Panc1 (cell line): ENCODE measurements around the gene DENND5B. TPM values are rescaled to one million over a fixed set of nuclear protein-coding genes. Genes with fewer than 3 reads are reported as not detected.

ENCODE experiments used
- ATAC-seq: fragments of 200-7000 bp; cut with Tn5 transposase; 2 replicates; pipeline ENCODE4 v1.9.1; 2020; ENCODE audit warnings: mild to moderate bottlenecking, moderate library complexity
- BruUV-seq: library from RNA; stranded (reverse); fragments of 400-500 nt; replicated peaks from 2 replicates; lab custom pipeline; 2021; lab: Mats Ljungman, UMichigan
- CTCF ChIA-PET: fragments of 300-600 bp; sonication (Branson Sonifier 250); formaldehyde crosslinking; loops from one replicate; lab custom pipeline; 2022; ENCODE audit warnings: antibody characterized with exemption; lab: Charles Lee
- POLR2A ChIA-PET: fragments of 300-600 bp; sonication (Branson Sonifier 250); formaldehyde crosslinking; loops from one replicate; lab custom pipeline; 2022; ENCODE audit warnings: antibody characterized with exemption; lab: Charles Lee
- DNase-seq: peaks from one replicate; pipeline ENCODE4 v3.0.0-alpha.2; 2010; ENCODE audit warnings: low read depth, low spot score
- H3K27ac ChIP-seq: 2 replicates; pipeline ENCODE4 v1.5.1; 2011; ENCODE audit warnings: mild to moderate bottlenecking, low read length, inconsistent platforms
- H3K27me3 ChIP-seq: fragments of 200-500 bp; sonication (Bioruptor generic); 2 replicates; pipeline ENCODE4 v1.6.0; 2014; ENCODE audit warnings: low read length, inconsistent platforms; ENCODE audit not compliant: control insufficient read depth, insufficient read depth
- H3K36me3 ChIP-seq: fragments of 200-500 bp; sonication (Bioruptor generic); 2 replicates; pipeline ENCODE4 v1.5.1; 2014; ENCODE audit warnings: inconsistent platforms, mild to moderate bottlenecking, low read length, moderate library complexity; ENCODE audit not compliant: control insufficient read depth, insufficient read depth
- H3K4me1 ChIP-seq: 2 replicates; pipeline ENCODE4 v1.5.1; 2011; ENCODE audit warnings: inconsistent platforms, mild to moderate bottlenecking, low read length, moderate library complexity; ENCODE audit not compliant: control insufficient read depth, insufficient read depth
- H3K4me3 ChIP-seq, 2 experiments: 2 replicates each; pipeline ENCODE4 v1.5.1; 2011 to 2012; ENCODE audit warnings: low read depth in 2 of 2, low read length in 2 of 2, mild to moderate bottlenecking in 2 of 2, inconsistent platforms in 1 of 2, moderate library complexity in 1 of 2
- H3K9me3 ChIP-seq: fragments of 200-500 bp; sonication (Bioruptor generic); 2 replicates; pipeline ENCODE4 v1.5.1; 2014; ENCODE audit warnings: low read depth, mild to moderate bottlenecking, inconsistent platforms, low read length, moderate library complexity; ENCODE audit not compliant: control insufficient read depth, insufficient read depth
- POLR2AphosphoS5 ChIP-seq: IDR thresholded peaks from 2 replicates; pipeline ENCODE4 v1.6.1; 2012; ENCODE audit warnings: mild to moderate bottlenecking, low read depth, low read length, moderate library complexity
- REST ChIP-seq, 2 experiments: IDR thresholded peaks; 2 replicates each; pipeline ENCODE4 v1.6.1; 2011 to 2012; ENCODE audit warnings: low read depth in 2 of 2, control low read depth in 1 of 2, low read length in 1 of 2, mild to moderate bottlenecking in 1 of 2, moderate library complexity in 1 of 2; ENCODE audit not compliant: insufficient read depth in 1 of 2
- SIN3A ChIP-seq: IDR thresholded peaks from 2 replicates; pipeline ENCODE4 v1.6.1; 2012; ENCODE audit warnings: low read depth, mild to moderate bottlenecking, low read length, moderate library complexity, borderline replicate concordance; ENCODE audit not compliant: insufficient read depth
- TCF7L2 ChIP-seq: IDR thresholded peaks from 2 replicates; pipeline ENCODE4 v1.6.1; 2011; ENCODE audit warnings: mild to moderate bottlenecking, low read depth, low read length, inconsistent platforms
- in situ Hi-C: cut with HindIII; loops from 2 replicates; pipeline ENCODE4 v1.10.0; 2016; ENCODE audit warnings: low sequenced_read_pairs, low pct_unique_long_range_greater_than_20kb
- intact Hi-C: fragments of 100-400 bp; cut with micrococcal nuclease; formaldehyde crosslinking; loops from one replicate; pipeline ENCODE4 v1.10.0; 2022; ENCODE audit not compliant: unreplicated experiment
- total RNA-seq: library from RNA; stranded (reverse); gene quantifications from one replicate; pipeline ENCODE4 v1.2.1, GENCODE V29; 2021; ENCODE audit not compliant: unreplicated experiment
- TF ChIP-seq, protein P1 (sequence below): fragments of 450-650 bp; IDR thresholded peaks from 2 replicates; pipeline ENCODE4 v1.5.1; 2017; ENCODE audit warnings: mild to moderate bottlenecking

Gene DENND5B
- total RNA-seq, 1 experiment from 2014 or later, result 36.8 TPM

DNA sequence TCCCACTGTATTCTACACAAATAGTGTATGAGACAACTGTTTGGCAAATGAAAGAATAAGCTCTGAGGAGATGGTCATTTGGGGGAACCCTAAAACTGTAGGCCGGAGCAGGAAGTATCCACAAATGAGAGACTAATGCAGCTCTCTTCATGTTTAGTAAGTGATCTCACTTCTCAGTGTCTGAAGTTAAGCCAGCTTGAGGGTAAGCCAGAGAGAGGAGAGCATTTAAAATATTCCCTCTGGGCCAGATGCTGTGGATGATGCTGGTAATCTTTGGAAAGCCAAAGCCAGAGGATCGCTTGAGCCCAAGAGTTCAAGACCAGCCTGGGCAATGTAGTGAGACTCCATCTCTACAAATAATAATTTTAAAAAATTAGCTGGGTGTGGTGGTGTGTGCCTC, 134.4 kb downstream of the DENND5B start:
- no peak overlapping the region for H3K27ac ChIP-seq
- H3K9me3 ChIP-seq, result no peaks in the 10 kb centered on the region
- no peaks in the 10 kb centered on the region for H3K27me3 ChIP-seq
- DNase-seq (no peak), ATAC-seq (no peak)
- ChIA-PET CTCF (no interaction called here), POLR2A (interaction anchor here (0.6 kb wide), 2 partner anchors 109 to 1266 kb away, joined by 3 read pairs; no protein-coding TSS in a partner anchor)
- TF ChIP-seq POLR2AphosphoS5 (no peak), TCF7L2 (no peak), SIN3A (no peak), REST (IDR thresholded peaks at IDR 0.05; ENCODE audit: insufficient read depth in 1 of 2, low read depth in 2 of 2, low read length in 1 of 2) (no peak)
- TF ChIP-seq, protein P1, sequence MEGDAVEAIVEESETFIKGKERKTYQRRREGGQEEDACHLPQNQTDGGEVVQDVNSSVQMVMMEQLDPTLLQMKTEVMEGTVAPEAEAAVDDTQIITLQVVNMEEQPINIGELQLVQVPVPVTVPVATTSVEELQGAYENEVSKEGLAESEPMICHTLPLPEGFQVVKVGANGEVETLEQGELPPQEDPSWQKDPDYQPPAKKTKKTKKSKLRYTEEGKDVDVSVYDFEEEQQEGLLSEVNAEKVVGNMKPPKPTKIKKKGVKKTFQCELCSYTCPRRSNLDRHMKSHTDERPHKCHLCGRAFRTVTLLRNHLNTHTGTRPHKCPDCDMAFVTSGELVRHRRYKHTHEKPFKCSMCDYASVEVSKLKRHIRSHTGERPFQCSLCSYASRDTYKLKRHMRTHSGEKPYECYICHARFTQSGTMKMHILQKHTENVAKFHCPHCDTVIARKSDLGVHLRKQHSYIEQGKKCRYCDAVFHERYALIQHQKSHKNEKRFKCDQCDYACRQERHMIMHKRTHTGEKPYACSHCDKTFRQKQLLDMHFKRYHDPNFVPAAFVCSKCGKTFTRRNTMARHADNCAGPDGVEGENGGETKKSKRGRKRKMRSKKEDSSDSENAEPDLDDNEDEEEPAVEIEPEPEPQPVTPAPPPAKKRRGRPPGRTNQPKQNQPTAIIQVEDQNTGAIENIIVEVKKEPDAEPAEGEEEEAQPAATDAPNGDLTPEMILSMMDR, result no peak
- H3K4me3 ChIP-seq, result no peak overlapping the region
- intact Hi-C loops (no loop called here), in situ Hi-C loops (no loop called here)
- H3K36me3 ChIP-seq, result peaks cover 4% of the 10 kb centered on the region
- no TSS peak for BruUV-seq
- no peaks in the 10 kb centered on the region for H3K4me1 ChIP-seq

- intact Hi-C loops, result no loop called here
- Histone ChIP-seq H3K36me3 (no peaks in the 10 kb centered on the region), H3K27ac (no peak overlapping the region), H3K4me3 (no peak overlapping the region), H3K27me3 (no peaks in the 10 kb centered on the region), H3K4me1 (no peaks in the 10 kb centered on the region), H3K9me3 (no peaks in the 10 kb centered on the region)
- DNase-seq (no peak), ATAC-seq (no peak)
- TF ChIP-seq SIN3A (no peak), TCF7L2 (no peak), POLR2AphosphoS5 (no peak), REST (IDR thresholded peaks at IDR 0.05; ENCODE audit: insufficient read depth in 1 of 2, low read depth in 2 of 2, low read length in 1 of 2) (no peak)
- TF ChIP-seq, protein P1, result no peak
- CTCF ChIA-PET, result no interaction called here
- BruUV-seq, result no TSS peak
- in situ Hi-C loops, result no loop called here
- POLR2A ChIA-PET, result interaction anchor here (0.5 to 0.6 kb wide), 3 partner anchors 32 to 138 kb away, joined by 3 to 5 read pairs (median 3); no protein-coding TSS in a partner anchor
Measured at GRCh38 chr12:31444736-31445135, 146.2 kb downstream of the DENND5B start.
